ENCODE data around the gene KLKB1. TPM values are rescaled to one million over a fixed set of nuclear protein-coding genes. Genes with fewer than 3 reads are reported as not detected.
"Not testable (repeated sequence)": the region's sequence is repeated elsewhere in the genome, so short reads cannot be mapped to it uniquely, and the experiment has no call there.

Gene KLKB1
- total RNA-seq, 5 donors from 2014 or later (not counting 1 experiment from before 2014, with no cell fraction given): 1.3 to 2.9 (median 2.1) TPM

GRCh38 chr4:186234367-186234766 lies 7.1 kb downstream of the KLKB1 start:
- ChIA-PET POLR2A (no interaction called here), CTCF (no interaction called here)
- ATAC-seq (replicated peaks in 1 of 4) (no peak), DNase-seq (no peak)
- Histone ChIP-seq H3K27me3 (replicated peaks in 1 of 2; ENCODE audit: control insufficient read depth in 2 of 2, extremely low read depth in 1 of 2, insufficient read depth in 2 of 2, low read length in 1 of 2) (no peaks in the 10 kb centered on the region), H3K36me3 (ENCODE audit: control insufficient read depth in 2 of 2, extremely low read depth in 1 of 2, insufficient read depth in 1 of 2, low read length in 1 of 2) (no peaks in the 10 kb centered on the region), H3K9me3 (no peaks in the 10 kb centered on the region), H3K27ac (ENCODE audit: low read length) (no peak overlapping the region), H3K4me3 (ENCODE audit: control insufficient read depth in 1 of 2, extremely low read depth in 1 of 2, low read length in 1 of 2) (no peak overlapping the region), H3K4me1 (ENCODE audit: control insufficient read depth in 1 of 2, extremely low read depth in 1 of 2, insufficient read depth in 2 of 2, low read length in 2 of 2) (no peaks in the 10 kb centered on the region)
- H3K4me3 Mint-ChIP-seq: no peak overlapping the region
- no peaks in the 10 kb centered on the region for H3K27me3 Mint-ChIP-seq
- no peaks in the 10 kb centered on the region for H3K4me1 Mint-ChIP-seq
- peaks cover 58% of the 10 kb centered on the region for H3K36me3 Mint-ChIP-seq
- no CpG with 5 or more reads among the region's 2 CpGs for WGBS (ENCODE audit: insufficient coverage)
- H3K9me3 Mint-ChIP-seq: no peaks in the 10 kb centered on the region
- no peak overlapping the region for H3K27ac Mint-ChIP-seq

GRCh38 chr4:186236126-186236525 lies 8.8 kb downstream of the KLKB1 start:
- Histone ChIP-seq H3K9me3 (no peaks in the 10 kb centered on the region), H3K4me1 (ENCODE audit: control insufficient read depth in 1 of 2, extremely low read depth in 1 of 2, insufficient read depth in 2 of 2, low read length in 2 of 2) (no peaks in the 10 kb centered on the region), H3K4me3 (ENCODE audit: control insufficient read depth in 1 of 2, extremely low read depth in 1 of 2, low read length in 1 of 2) (no peak overlapping the region), H3K27me3 (replicated peaks in 1 of 2; ENCODE audit: control insufficient read depth in 2 of 2, extremely low read depth in 1 of 2, insufficient read depth in 2 of 2, low read length in 1 of 2) (no peaks in the 10 kb centered on the region), H3K36me3 (ENCODE audit: control insufficient read depth in 2 of 2, extremely low read depth in 1 of 2, insufficient read depth in 1 of 2, low read length in 1 of 2) (no peaks in the 10 kb centered on the region), H3K27ac (ENCODE audit: low read length) (no peak overlapping the region)
- POLR2A ChIA-PET: no interaction called here
- Mint-ChIP-seq H3K4me1 (no peaks in the 10 kb centered on the region), H3K36me3 (peaks cover 61% of the 10 kb centered on the region), H3K9me3 (no peaks in the 10 kb centered on the region), H3K27me3 (no peaks in the 10 kb centered on the region), H3K27ac (no peak overlapping the region), H3K4me3 (no peak overlapping the region)
- CTCF ChIA-PET: no interaction called here
- no peak for ATAC-seq (replicated peaks in 1 of 4)
- no peak for DNase-seq
- WGBS (ENCODE audit: insufficient coverage): 86% methylated on average over 1 of the region's 4 CpGs

GRCh38 chr4:186240452-186240847 lies 13.1 kb downstream of the KLKB1 start:
- no peaks in the 10 kb centered on the region for H3K4me1 Mint-ChIP-seq
- DNase-seq (no peak), ATAC-seq (replicated peaks in 1 of 4) (no peak)
- H3K27ac Mint-ChIP-seq: no peak overlapping the region
- Histone ChIP-seq H3K36me3 (ENCODE audit: control insufficient read depth in 2 of 2, extremely low read depth in 1 of 2, insufficient read depth in 1 of 2, low read length in 1 of 2) (no peaks in the 10 kb centered on the region), H3K4me3 (ENCODE audit: control insufficient read depth in 1 of 2, extremely low read depth in 1 of 2, low read length in 1 of 2) (no peak overlapping the region), H3K4me1 (ENCODE audit: control insufficient read depth in 1 of 2, extremely low read depth in 1 of 2, insufficient read depth in 2 of 2, low read length in 2 of 2) (no peaks in the 10 kb centered on the region), H3K27me3 (replicated peaks in 1 of 2; ENCODE audit: control insufficient read depth in 2 of 2, extremely low read depth in 1 of 2, insufficient read depth in 2 of 2, low read length in 1 of 2) (no peaks in the 10 kb centered on the region), H3K27ac (ENCODE audit: low read length) (no peak overlapping the region), H3K9me3 (no peaks in the 10 kb centered on the region)
- H3K4me3 Mint-ChIP-seq: no peak overlapping the region
- WGBS (ENCODE audit: insufficient coverage): 87% methylated on average over 1 of the region's 7 CpGs
- no peaks in the 10 kb centered on the region for H3K27me3 Mint-ChIP-seq
- POLR2A ChIA-PET: no interaction called here
- peaks cover 0 to under 1% (median under 1%) of the 10 kb centered on the region in 3 donors for H3K9me3 Mint-ChIP-seq
- peaks cover 32% of the 10 kb centered on the region for H3K36me3 Mint-ChIP-seq
- CTCF ChIA-PET: no interaction called here

- DNase-seq (no peak), ATAC-seq (replicated peaks in 1 of 4) (no peak)
- H3K4me1 ChIP-seq (ENCODE audit: control insufficient read depth in 1 of 2, extremely low read depth in 1 of 2, insufficient read depth in 2 of 2, low read length in 2 of 2): no peaks in the 10 kb centered on the region
- H3K27me3 ChIP-seq (replicated peaks in 1 of 2; ENCODE audit: control insufficient read depth in 2 of 2, extremely low read depth in 1 of 2, insufficient read depth in 2 of 2, low read length in 1 of 2): no peaks in the 10 kb centered on the region
- no peak overlapping the region for H3K27ac ChIP-seq (ENCODE audit: low read length)
- Mint-ChIP-seq H3K27ac (no peak overlapping the region), H3K4me1 (no peaks in the 10 kb centered on the region), H3K9me3 (peaks cover 2 to 5% (median 2%) of the 10 kb centered on the region in 3 donors), H3K36me3 (peaks cover 35% of the 10 kb centered on the region), H3K27me3 (no peaks in the 10 kb centered on the region), H3K4me3 (no peak overlapping the region)
- no peaks in the 10 kb centered on the region for H3K36me3 ChIP-seq (ENCODE audit: control insufficient read depth in 2 of 2, extremely low read depth in 1 of 2, insufficient read depth in 1 of 2, low read length in 1 of 2)
- H3K4me3 ChIP-seq (ENCODE audit: control insufficient read depth in 1 of 2, extremely low read depth in 1 of 2, low read length in 1 of 2): no peak overlapping the region
- ChIA-PET POLR2A (no interaction called here), CTCF (no interaction called here)
- 78% methylated on average over 4 of the region's 7 CpGs for WGBS (ENCODE audit: insufficient coverage)
- no peaks in the 10 kb centered on the region for H3K9me3 ChIP-seq
Observed at GRCh38 chr4:186240848-186241491, 13.7 kb downstream of the KLKB1 start.

- Histone ChIP-seq H3K4me1 (ENCODE audit: control insufficient read depth in 1 of 2, extremely low read depth in 1 of 2, insufficient read depth in 2 of 2, low read length in 2 of 2) (no peaks in the 10 kb centered on the region), H3K27me3 (replicated peaks in 1 of 2; ENCODE audit: control insufficient read depth in 2 of 2, extremely low read depth in 1 of 2, insufficient read depth in 2 of 2, low read length in 1 of 2) (no peaks in the 10 kb centered on the region), H3K9me3 (no peaks in the 10 kb centered on the region), H3K27ac (ENCODE audit: low read length) (no peak overlapping the region), H3K4me3 (ENCODE audit: control insufficient read depth in 1 of 2, extremely low read depth in 1 of 2, low read length in 1 of 2) (no peak overlapping the region), H3K36me3 (ENCODE audit: control insufficient read depth in 2 of 2, extremely low read depth in 1 of 2, insufficient read depth in 1 of 2, low read length in 1 of 2) (no peaks in the 10 kb centered on the region)
- peaks cover 35% of the 10 kb centered on the region for H3K36me3 Mint-ChIP-seq
- WGBS (ENCODE audit: insufficient coverage): 94% methylated on average over 3 of the region's 4 CpGs
- H3K4me1 Mint-ChIP-seq: no peaks in the 10 kb centered on the region
- H3K27me3 Mint-ChIP-seq: no peaks in the 10 kb centered on the region
- peaks cover 2 to 9% (median 8%) of the 10 kb centered on the region in 3 donors for H3K9me3 Mint-ChIP-seq
- H3K27ac Mint-ChIP-seq: no peak overlapping the region
- ATAC-seq (replicated peaks in 1 of 4) (no peak), DNase-seq (no peak)
- POLR2A ChIA-PET: no interaction called here
- H3K4me3 Mint-ChIP-seq: no peak overlapping the region
- CTCF ChIA-PET: no interaction called here
Observed at GRCh38 chr4:186241616-186242015, 14.3 kb downstream of the KLKB1 start.

GRCh38 chr4:186242031-186242430 lies 14.7 kb downstream of the KLKB1 start:
- CTCF ChIA-PET; H3K27me3 ChIP-seq (replicated peaks in 1 of 2; ENCODE audit: control insufficient read depth in 2 of 2, extremely low read depth in 1 of 2, insufficient read depth in 2 of 2, low read length in 1 of 2); H3K27ac ChIP-seq (ENCODE audit: low read length); H3K36me3 ChIP-seq (ENCODE audit: control insufficient read depth in 2 of 2, extremely low read depth in 1 of 2, insufficient read depth in 1 of 2, low read length in 1 of 2); H3K9me3 ChIP-seq; H3K4me3 ChIP-seq (ENCODE audit: control insufficient read depth in 1 of 2, extremely low read depth in 1 of 2, low read length in 1 of 2); H3K4me3 Mint-ChIP-seq; H3K4me1 ChIP-seq (ENCODE audit: control insufficient read depth in 1 of 2, extremely low read depth in 1 of 2, insufficient read depth in 2 of 2, low read length in 2 of 2); POLR2A ChIA-PET; H3K27me3 Mint-ChIP-seq; H3K4me1 Mint-ChIP-seq; DNase-seq; ATAC-seq (replicated peaks in 1 of 4); H3K27ac Mint-ChIP-seq: not testable (repeated sequence)
- 71% methylated on average over 5 of the region's 10 CpGs for WGBS (ENCODE audit: insufficient coverage)
- Mint-ChIP-seq H3K36me3 (peaks cover 38% of the 10 kb centered on the region), H3K9me3 (peaks cover 2 to 11% (median 9%) of the 10 kb centered on the region in 3 donors)

GRCh38 chr4:186243331-186243730 lies 16.0 kb downstream of the KLKB1 start:
- peaks cover 32% of the 10 kb centered on the region for H3K36me3 Mint-ChIP-seq
- no peak overlapping the region for H3K27ac ChIP-seq (ENCODE audit: low read length)
- ChIA-PET POLR2A (no interaction called here), CTCF (no interaction called here)
- H3K4me1 ChIP-seq (ENCODE audit: control insufficient read depth in 1 of 2, extremely low read depth in 1 of 2, insufficient read depth in 2 of 2, low read length in 2 of 2): no peaks in the 10 kb centered on the region
- DNase-seq (no peak), ATAC-seq (replicated peaks in 1 of 4) (no peak)
- H3K4me3 ChIP-seq (ENCODE audit: control insufficient read depth in 1 of 2, extremely low read depth in 1 of 2, low read length in 1 of 2): no peak overlapping the region
- H3K4me3 Mint-ChIP-seq: no peak overlapping the region
- WGBS (ENCODE audit: insufficient coverage): 56% methylated on average over 1 of the region's 2 CpGs
- no peaks in the 10 kb centered on the region for H3K36me3 ChIP-seq (ENCODE audit: control insufficient read depth in 2 of 2, extremely low read depth in 1 of 2, insufficient read depth in 1 of 2, low read length in 1 of 2)
- H3K27ac Mint-ChIP-seq: no peak overlapping the region
- no peaks in the 10 kb centered on the region for H3K4me1 Mint-ChIP-seq
- H3K9me3 ChIP-seq: no peaks in the 10 kb centered on the region
- no peaks in the 10 kb centered on the region for H3K27me3 ChIP-seq (replicated peaks in 1 of 2; ENCODE audit: control insufficient read depth in 2 of 2, extremely low read depth in 1 of 2, insufficient read depth in 2 of 2, low read length in 1 of 2)
- no peaks in the 10 kb centered on the region for H3K27me3 Mint-ChIP-seq
- H3K9me3 Mint-ChIP-seq: peaks cover 2 to 11% (median 9%) of the 10 kb centered on the region in 3 donors

All from T-cell (primary cell).